ENCODE results near the gene SLC35F3. TPM values are rescaled to one million over a fixed set of nuclear protein-coding genes. Genes with fewer than 3 reads are reported as not detected.

The SLC35F3 gene
- polyA plus RNA-seq, 1 donor (not counting 4 experiments of a cell fraction or from before 2014, with no cell fraction given), result 13.8 TPM

GRCh38 chr1:233944601-233945000 lies 40.1 kb downstream of the SLC35F3 start:
- Histone ChIP-seq H3K4me1 (ENCODE audit: control insufficient read depth, extremely low read depth, insufficient read depth, low read length) (peaks cover 7% of the 10 kb centered on the region), H3K4me3 (ENCODE audit: control insufficient read depth in 2 of 3, extremely low read depth in 1 of 3, insufficient read depth in 2 of 3, low read depth in 1 of 3, low read length in 3 of 3) (no peak overlapping the region), H3K27ac (ENCODE audit: control insufficient read depth, insufficient read depth, low read length) (no peak overlapping the region), H3K27me3 (ENCODE audit: control insufficient read depth, extremely low read depth, insufficient read depth, low read length) (no peaks in the 10 kb centered on the region), H3K4me2 (ENCODE audit: control insufficient read depth, extremely low read depth, insufficient read depth, low read depth, low read length) (no peak overlapping the region), H3K9me3 (ENCODE audit: control insufficient read depth, low read depth, low read length) (no peaks in the 10 kb centered on the region), H3K9me1 (ENCODE audit: control insufficient read depth, extremely low read depth, insufficient read depth, low read length) (no peaks in the 10 kb centered on the region), H3K36me3 (ENCODE audit: control insufficient read depth in 2 of 2, extremely low read depth in 1 of 2, insufficient read depth in 2 of 2, low read length in 2 of 2) (no peaks in the 10 kb centered on the region), H2AFZ (ENCODE audit: control insufficient read depth, low read length) (no peak overlapping the region), H4K20me1 (ENCODE audit: control insufficient read depth, extremely low read depth, insufficient read depth, low read length) (no peaks in the 10 kb centered on the region), H3K9ac (ENCODE audit: control insufficient read depth, extremely low read depth, insufficient read depth, low read length) (no peak overlapping the region), H3K79me2 (ENCODE audit: control insufficient read depth, insufficient read depth, low read length) (peaks cover 13% of the 10 kb centered on the region)
- TF ChIP-seq CTCF (optimal IDR thresholded peaks at IDR 0.05 in 1 of 3, IDR thresholded peaks at IDR 0.05 in 1 of 3, conservative IDR thresholded peaks at IDR 0.05 in 1 of 3; ENCODE audit: extremely low read depth in 1 of 3, insufficient read depth in 2 of 3, low read length in 3 of 3) (no peak), EZH2 (IDR thresholded peaks at IDR 0.05; ENCODE audit: low read length) (no peak)
- dilution Hi-C loops (cut with MboI; ENCODE audit: extremely low pct_ligation_motif_present, low sequenced_read_pairs), result no loop called here
- FAIRE-seq (no peak), DNase-seq (ENCODE audit: low read depth, low spot score) (no peak)

- Histone ChIP-seq H3K27ac (ENCODE audit: control insufficient read depth, insufficient read depth, low read length) (peak overlapping the region; percentile 13), H3K79me2 (ENCODE audit: control insufficient read depth, insufficient read depth, low read length) (peaks cover 13% of the 10 kb centered on the region), H3K9me1 (ENCODE audit: control insufficient read depth, extremely low read depth, insufficient read depth, low read length) (no peaks in the 10 kb centered on the region), H4K20me1 (ENCODE audit: control insufficient read depth, extremely low read depth, insufficient read depth, low read length) (no peaks in the 10 kb centered on the region), H3K4me2 (ENCODE audit: control insufficient read depth, extremely low read depth, insufficient read depth, low read depth, low read length) (peak overlapping the region; percentile 6), H3K4me1 (ENCODE audit: control insufficient read depth, extremely low read depth, insufficient read depth, low read length) (peaks cover 7% of the 10 kb centered on the region), H3K36me3 (ENCODE audit: control insufficient read depth in 2 of 2, extremely low read depth in 1 of 2, insufficient read depth in 2 of 2, low read length in 2 of 2) (no peaks in the 10 kb centered on the region), H3K27me3 (ENCODE audit: control insufficient read depth, extremely low read depth, insufficient read depth, low read length) (no peaks in the 10 kb centered on the region), H2AFZ (ENCODE audit: control insufficient read depth, low read length) (no peak overlapping the region), H3K9ac (ENCODE audit: control insufficient read depth, extremely low read depth, insufficient read depth, low read length) (no peak overlapping the region), H3K4me3 (ENCODE audit: control insufficient read depth in 2 of 3, extremely low read depth in 1 of 3, insufficient read depth in 2 of 3, low read depth in 1 of 3, low read length in 3 of 3) (no peak overlapping the region), H3K9me3 (ENCODE audit: control insufficient read depth, low read depth, low read length) (no peaks in the 10 kb centered on the region)
- DNase-seq (ENCODE audit: low read depth, low spot score), result peak; percentile 75
- TF ChIP-seq CTCF (optimal IDR thresholded peaks at IDR 0.05 in 1 of 3, IDR thresholded peaks at IDR 0.05 in 1 of 3, conservative IDR thresholded peaks at IDR 0.05 in 1 of 3; ENCODE audit: extremely low read depth in 1 of 3, insufficient read depth in 2 of 3, low read length in 3 of 3), result no peak
- TF ChIP-seq EZH2 (IDR thresholded peaks at IDR 0.05; ENCODE audit: low read length), result no peak
- dilution Hi-C loops (cut with MboI; ENCODE audit: extremely low pct_ligation_motif_present, low sequenced_read_pairs), result no loop called here
- FAIRE-seq, result peak; percentile 84
Measured at GRCh38 chr1:233945573-233945972, 41.1 kb downstream of the SLC35F3 start.
